ENCODE results near the gene OXTR.

OXTR gene

GRCh38 chr3:8733332-8734094, 35.9 kb downstream of the OXTR start, which contains the start of gene CAV3:
TSS of gene CAV3 (plus strand) at chr3:8733802. CDS start at chr3:8733877, 75 bp downstream.
- H3K27ac ChIP-seq: no peak within 1 kb of the TSS
- no peak within 1 kb of the TSS for H2AFZ ChIP-seq (ENCODE audit: low read depth)
- H3K9ac ChIP-seq: no peak within 1 kb of the TSS
- no peaks in the 10 kb centered on the region for H3K4me1 ChIP-seq (ENCODE audit: low read depth, poor library complexity, severe bottlenecking)
- H3K27me3 ChIP-seq (ENCODE audit: insufficient read depth, low read depth): no peaks in the 10 kb centered on the region
- H3K79me2 ChIP-seq (ENCODE audit: insufficient read depth, low read depth): no peaks in the 10 kb centered on the region
- H3K36me3 ChIP-seq (ENCODE audit: insufficient read depth): no peaks in the 10 kb centered on the region
- no peak for TF ChIP-seq CTCF (conservative IDR thresholded peaks at IDR 0.05; ENCODE audit: low read depth, low read length)
- no peaks in the 10 kb centered on the region for H4K20me1 ChIP-seq (ENCODE audit: insufficient read depth)
- no peak within 1 kb of the TSS for H3K4me2 ChIP-seq
- H3K4me3 ChIP-seq (IDR thresholded peaks at IDR 0.05; ENCODE audit: insufficient read depth, low read depth, low read length): no peak within 1 kb of the TSS

- Histone ChIP-seq H3K36me3 (ENCODE audit: insufficient read depth) (no peaks in the 10 kb centered on the region), H3K9ac (no peak overlapping the region), H3K27ac (no peak overlapping the region), H3K4me2 (no peak overlapping the region), H4K20me1 (ENCODE audit: insufficient read depth) (no peaks in the 10 kb centered on the region), H2AFZ (ENCODE audit: low read depth) (no peak overlapping the region), H3K27me3 (ENCODE audit: insufficient read depth, low read depth) (no peaks in the 10 kb centered on the region), H3K4me1 (ENCODE audit: low read depth, poor library complexity, severe bottlenecking) (no peaks in the 10 kb centered on the region), H3K79me2 (ENCODE audit: insufficient read depth, low read depth) (no peaks in the 10 kb centered on the region), H3K4me3 (IDR thresholded peaks at IDR 0.05; ENCODE audit: insufficient read depth, low read depth, low read length) (no peak overlapping the region)
- TF ChIP-seq CTCF (conservative IDR thresholded peaks at IDR 0.05; ENCODE audit: low read depth, low read length): no peak
Observed at GRCh38 chr3:8732413-8732812, 37.0 kb downstream of the OXTR start.

GRCh38 chr3:8730656-8731055, 38.8 kb downstream of the OXTR start:
- Histone ChIP-seq H3K27me3 (ENCODE audit: insufficient read depth, low read depth) (no peaks in the 10 kb centered on the region), H3K27ac (no peak overlapping the region), H3K4me3 (IDR thresholded peaks at IDR 0.05; ENCODE audit: insufficient read depth, low read depth, low read length) (no peak overlapping the region), H3K36me3 (ENCODE audit: insufficient read depth) (no peaks in the 10 kb centered on the region), H2AFZ (ENCODE audit: low read depth) (no peak overlapping the region), H4K20me1 (ENCODE audit: insufficient read depth) (no peaks in the 10 kb centered on the region), H3K4me1 (ENCODE audit: low read depth, poor library complexity, severe bottlenecking) (no peaks in the 10 kb centered on the region), H3K79me2 (ENCODE audit: insufficient read depth, low read depth) (no peaks in the 10 kb centered on the region), H3K9ac (no peak overlapping the region), H3K4me2 (no peak overlapping the region)
- no peak for TF ChIP-seq CTCF (conservative IDR thresholded peaks at IDR 0.05; ENCODE audit: low read depth, low read length)

GRCh38 chr3:8729479-8729878, 39.9 kb downstream of the OXTR start:
- TF ChIP-seq CTCF (conservative IDR thresholded peaks at IDR 0.05; ENCODE audit: low read depth, low read length): no peak
- Histone ChIP-seq H3K27me3 (ENCODE audit: insufficient read depth, low read depth) (no peaks in the 10 kb centered on the region), H3K4me2 (no peak overlapping the region), H3K4me3 (IDR thresholded peaks at IDR 0.05; ENCODE audit: insufficient read depth, low read depth, low read length) (no peak overlapping the region), H3K36me3 (ENCODE audit: insufficient read depth) (no peaks in the 10 kb centered on the region), H3K9ac (no peak overlapping the region), H3K4me1 (ENCODE audit: low read depth, poor library complexity, severe bottlenecking) (no peaks in the 10 kb centered on the region), H3K79me2 (ENCODE audit: insufficient read depth, low read depth) (no peaks in the 10 kb centered on the region), H4K20me1 (ENCODE audit: insufficient read depth) (no peaks in the 10 kb centered on the region), H3K27ac (no peak overlapping the region), H2AFZ (ENCODE audit: low read depth) (no peak overlapping the region)

All from KMS-11 (cell line).